NCI-H187 (cell line): ENCODE data around the gene SEC63.

ENCODE experiments used
- DNase-seq, 2 experiments: peaks; one replicate each; lab custom pipeline; 2025; lab: John Stamatoyannopoulos, UW

The SEC63 gene

GRCh38 chr6:107819217-107819616 is 138.8 kb downstream of the SEC63 start:
- DNase-seq, result no peak

- DNase-seq, result no peak
Observed at GRCh38 chr6:107818272-107818671, 139.7 kb downstream of the SEC63 start.

- DNase-seq, result no peak
Observed at GRCh38 chr6:107817784-107818183, 140.2 kb downstream of the SEC63 start.
